Measurements from ENCODE around the gene SHISA9. TPM values are rescaled to one million over a fixed set of nuclear protein-coding genes. Genes with fewer than 3 reads are reported as not detected.

The SHISA9 gene
- total RNA-seq, 1 donor from 2014 or later = 0.52 TPM

- DNase-seq (ENCODE audit: low spot score) = no peak
These were observed 116.6 kb downstream of the SHISA9 start for GRCh38 chr16:13018026-13018425.

- DNase-seq (ENCODE audit: low spot score) = no peak
These were observed 120.6 kb downstream of the SHISA9 start for GRCh38 chr16:13021996-13022395.

- no peak for DNase-seq (ENCODE audit: low spot score)
These were observed 128.4 kb downstream of the SHISA9 start for GRCh38 chr16:13029786-13030185.

- no peak for DNase-seq (ENCODE audit: low spot score)
These were observed 129.4 kb downstream of the SHISA9 start for GRCh38 chr16:13030769-13031168.

- no peak for DNase-seq (ENCODE audit: low spot score)
These were observed 131.5 kb downstream of the SHISA9 start for GRCh38 chr16:13032911-13033310.

- no peak for DNase-seq (ENCODE audit: low spot score)
These were observed 135.2 kb downstream of the SHISA9 start for GRCh38 chr16:13036600-13036999.

- no peak for DNase-seq (ENCODE audit: low spot score)
These were observed 137.2 kb downstream of the SHISA9 start for GRCh38 chr16:13038591-13038990.

- no peak for DNase-seq (ENCODE audit: low spot score)
These were observed 138.1 kb downstream of the SHISA9 start for GRCh38 chr16:13039526-13039925.

- DNase-seq (ENCODE audit: low spot score) = no peak
These were observed 139.8 kb downstream of the SHISA9 start for GRCh38 chr16:13041180-13041579.

GRCh38 chr16:13041646-13042290 is 140.4 kb downstream of the SHISA9 start:
- DNase-seq (ENCODE audit: low spot score) = no peak

- DNase-seq (ENCODE audit: low spot score) = no peak
These were observed 140.9 kb downstream of the SHISA9 start for GRCh38 chr16:13042291-13042685.

GRCh38 chr16:13046061-13046821 is 144.8 kb downstream of the SHISA9 start:
- no peak for DNase-seq (ENCODE audit: low spot score)

- no peak for DNase-seq (ENCODE audit: low spot score)
These were observed 145.9 kb downstream of the SHISA9 start for GRCh38 chr16:13047276-13047675.

- DNase-seq (ENCODE audit: low spot score) = no peak
These were observed 148.3 kb downstream of the SHISA9 start for GRCh38 chr16:13049688-13050087.

GRCh38 chr16:13052431-13052830 is 151.0 kb downstream of the SHISA9 start:
- DNase-seq (ENCODE audit: low spot score) = no peak

GRCh38 chr16:13055480-13055879 is 154.1 kb downstream of the SHISA9 start:
- DNase-seq (ENCODE audit: low spot score) = no peak

GRCh38 chr16:13056607-13057006 is 155.2 kb downstream of the SHISA9 start:
- DNase-seq (ENCODE audit: low spot score) = no peak

- no peak for DNase-seq (ENCODE audit: low spot score)
These were observed 159.5 kb downstream of the SHISA9 start for GRCh38 chr16:13060932-13061331.

- no peak for DNase-seq (ENCODE audit: low spot score)
These were observed 160.3 kb downstream of the SHISA9 start for GRCh38 chr16:13061691-13062090.

GRCh38 chr16:13062219-13062618 is 160.8 kb downstream of the SHISA9 start:
- no peak for DNase-seq (ENCODE audit: low spot score)

- DNase-seq (ENCODE audit: low spot score) = no peak
These were observed 162.1 kb downstream of the SHISA9 start for GRCh38 chr16:13063457-13063856.

- DNase-seq (ENCODE audit: low spot score) = no peak
These were observed 163.4 kb downstream of the SHISA9 start for GRCh38 chr16:13064821-13065220.

GRCh38 chr16:13067648-13068047 is 166.2 kb downstream of the SHISA9 start:
- no peak for DNase-seq (ENCODE audit: low spot score)
